ENCODE measurements around the gene LYRM4.
A peak's percentile ranks its signal among the peaks of the same experiment; 100 is the strongest.

- TF ChIP-seq CTCF (IDR thresholded peaks at IDR 0.05) (peak in 3 of 6 experiments; percentile 27 to 37 (median 30)), POLR2A (IDR thresholded peaks at IDR 0.05) (no peak)
Observed at GRCh38 chr6:5214570-5215052, 46.1 kb downstream of the LYRM4 start.
